GM21786 (cell line): ENCODE results near the gene ZFR.
"Not testable (repeated sequence)": the region's sequence is repeated elsewhere in the genome, so short reads cannot be mapped to it uniquely, and the experiment has no call there.

Experiments used
- ATAC-seq: cut with Tn5 transposase; IDR thresholded peaks from one replicate; pipeline ENCODE4 v1.9.1; 2021; ENCODE audit not compliant: unreplicated experiment

Gene ZFR

DNA sequence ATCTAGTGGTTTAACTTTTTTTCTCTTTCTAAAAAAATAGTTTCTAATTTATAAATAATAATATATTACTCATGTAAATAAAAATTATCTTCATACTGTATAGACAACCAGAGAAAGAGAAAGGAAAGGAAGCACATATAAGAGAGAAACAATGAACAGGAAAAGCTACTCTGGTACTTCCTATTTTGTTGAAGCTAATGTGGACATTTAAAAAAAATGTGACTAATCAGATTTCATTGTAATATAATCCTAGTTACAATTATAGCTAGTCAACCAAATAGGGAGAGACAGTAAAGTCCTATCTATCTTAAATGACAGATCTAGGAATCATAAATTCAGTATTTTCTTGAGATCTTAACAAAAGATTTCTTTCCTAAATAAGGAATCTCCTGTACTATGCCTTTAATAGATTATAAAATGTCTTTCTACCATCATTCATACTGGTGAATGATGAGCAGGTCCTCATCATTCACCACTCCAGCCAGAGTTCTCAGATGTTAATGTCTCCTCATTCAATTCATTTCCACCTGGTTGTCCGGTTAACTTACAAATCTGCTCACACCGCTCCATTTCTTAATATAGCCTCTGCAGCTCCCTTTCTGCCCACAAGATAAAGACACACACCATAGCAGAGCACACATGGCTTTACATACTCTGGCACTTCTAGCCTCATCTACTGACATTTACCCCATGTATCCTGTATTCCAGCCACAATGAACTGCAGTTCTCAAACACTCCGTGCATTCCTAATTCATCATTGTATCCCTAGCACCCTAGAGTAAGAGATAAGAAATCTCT is 30.9 kb downstream of the ZFR start:
- no peak for ATAC-seq

DNA sequence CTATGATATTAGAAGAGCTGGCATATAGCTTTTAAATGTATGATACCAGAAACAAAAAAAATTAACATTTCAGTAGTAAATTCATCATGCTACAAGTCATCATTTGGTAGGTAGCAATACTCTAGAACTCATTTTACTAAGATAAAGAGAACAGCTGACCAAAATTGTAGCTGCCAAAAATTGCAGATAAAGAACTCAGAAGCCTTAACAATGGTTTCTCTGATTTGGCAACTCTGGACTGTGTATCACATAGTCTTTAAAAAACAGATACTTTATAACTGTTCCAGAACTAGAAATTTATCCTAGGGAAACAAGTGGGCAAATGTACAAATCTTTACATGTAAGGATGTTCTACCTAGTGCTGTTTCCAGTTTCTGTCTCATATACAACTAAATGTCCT is 33.9 kb downstream of the ZFR start:
- ATAC-seq = no peak

GRCh38 chr5:32406650-32407049 is 37.9 kb downstream of the ZFR start:
- no peak for ATAC-seq

DNA sequence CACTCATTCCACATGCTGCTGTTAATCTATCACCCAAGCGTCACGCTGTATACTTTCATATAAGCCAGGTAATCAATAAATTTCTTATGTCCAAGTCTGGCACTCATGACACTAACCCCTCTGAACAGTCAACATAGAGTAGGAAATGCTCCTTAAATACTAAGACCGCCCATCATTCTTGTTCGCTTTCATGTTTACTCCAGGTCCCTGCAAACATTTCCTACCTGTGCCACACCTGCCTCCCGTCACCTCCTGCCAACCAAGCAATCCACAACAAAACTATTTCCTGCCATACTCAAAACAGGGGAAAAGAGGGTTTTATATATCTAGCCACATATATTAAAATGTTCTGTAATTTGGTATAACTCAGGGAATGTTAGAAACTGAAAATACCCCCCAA is 39.0 kb downstream of the ZFR start:
- no peak for ATAC-seq

DNA sequence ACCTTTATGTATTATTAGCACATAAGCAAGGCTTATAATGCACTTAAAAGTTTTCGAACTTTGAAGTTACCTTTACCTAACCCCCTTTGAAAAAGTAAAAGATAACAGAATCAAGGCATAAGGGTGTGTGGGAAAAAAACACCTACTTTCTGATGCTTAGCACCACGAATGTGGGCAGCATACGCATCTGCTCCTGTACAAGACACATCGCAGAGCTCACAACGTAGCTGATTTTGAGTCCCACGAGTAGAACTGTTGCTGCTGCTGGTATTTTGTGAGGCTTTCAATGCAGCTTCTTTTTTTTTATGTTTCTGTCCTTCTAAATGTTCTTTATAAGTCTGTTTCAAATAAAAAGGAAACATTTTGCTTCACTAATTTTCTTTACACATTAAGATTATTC is 40.8 kb downstream of the ZFR start:
- no peak for ATAC-seq

DNA sequence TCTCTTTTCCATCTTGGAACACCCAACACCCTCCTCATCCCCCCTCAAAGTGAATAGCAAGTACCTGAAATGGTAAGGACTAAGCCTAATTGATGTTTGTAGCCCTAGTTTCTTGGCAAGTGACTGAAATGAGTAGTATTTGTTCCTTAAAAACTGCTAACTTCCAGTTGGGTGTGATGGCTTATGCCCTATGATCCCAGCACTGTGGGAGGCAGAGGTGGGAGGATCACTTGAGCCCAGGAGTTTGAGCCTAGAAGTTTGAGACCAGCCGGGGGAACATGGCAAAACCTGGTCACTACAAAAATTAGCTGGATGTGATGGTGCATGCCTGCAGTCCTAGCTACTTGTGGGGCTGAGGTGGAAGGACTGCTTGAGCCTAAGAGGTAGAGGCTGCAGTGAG is 44.1 kb downstream of the ZFR start:
- ATAC-seq = no peak

- ATAC-seq = not testable (repeated sequence)
Observed at GRCh38 chr5:32398754-32399153, 45.8 kb downstream of the ZFR start.

- ATAC-seq = no peak
Observed at GRCh38 chr5:32394981-32395380, 49.6 kb downstream of the ZFR start.

DNA sequence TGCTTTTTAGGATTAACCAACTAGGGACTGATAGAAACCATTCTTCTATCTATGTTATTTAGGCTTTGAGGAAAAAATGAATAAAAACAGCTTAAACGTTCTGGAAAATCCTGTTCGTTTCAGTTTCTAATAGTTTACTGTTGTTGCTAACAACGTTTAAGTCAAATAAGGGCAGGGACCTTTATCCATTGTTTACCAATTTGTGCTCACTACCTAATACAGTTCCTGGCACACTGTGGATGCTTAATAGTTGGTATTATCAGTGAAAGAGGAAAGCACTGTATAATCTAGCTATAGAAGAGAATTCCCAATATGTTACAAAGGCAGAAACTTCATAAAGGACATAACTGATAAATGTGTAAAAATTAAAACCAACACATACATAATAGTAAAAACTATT is 52.5 kb downstream of the ZFR start:
- no peak for ATAC-seq

DNA sequence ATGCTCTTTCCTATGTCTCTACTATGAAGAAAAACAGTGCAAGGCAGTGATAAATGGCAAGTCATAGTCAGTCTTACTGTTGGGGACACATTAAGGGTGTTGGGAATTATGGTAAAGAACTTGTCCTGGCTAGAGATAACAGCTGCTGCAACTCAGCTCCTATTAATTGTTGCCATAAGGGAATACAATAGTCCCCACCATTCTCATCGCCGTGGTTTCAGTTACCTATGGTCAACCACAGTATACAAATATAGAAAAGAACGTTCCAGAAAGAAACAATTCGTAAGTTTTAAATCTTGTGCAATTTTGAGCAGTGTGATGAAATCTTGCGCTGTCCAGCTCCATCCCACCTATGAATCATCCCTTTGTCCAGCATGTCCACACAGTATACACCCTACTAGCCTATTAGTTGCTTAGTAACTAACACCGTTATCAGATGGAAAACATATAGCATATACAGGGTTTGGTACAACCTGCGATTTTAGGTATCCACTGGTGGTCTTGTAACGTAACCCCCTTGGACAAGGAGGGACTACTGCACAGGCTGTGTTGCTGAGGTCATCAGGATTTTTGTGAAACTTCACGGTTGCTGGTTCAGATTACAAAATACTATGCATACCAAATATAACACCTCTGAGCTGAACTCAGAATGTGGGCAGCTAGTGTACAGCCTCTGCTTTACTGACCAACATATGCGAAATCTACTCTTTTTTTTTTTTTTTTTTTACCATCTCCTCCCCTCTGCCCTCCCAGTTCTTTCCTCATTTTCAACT is 53.5 kb downstream of the ZFR start:
- no peak for ATAC-seq

DNA sequence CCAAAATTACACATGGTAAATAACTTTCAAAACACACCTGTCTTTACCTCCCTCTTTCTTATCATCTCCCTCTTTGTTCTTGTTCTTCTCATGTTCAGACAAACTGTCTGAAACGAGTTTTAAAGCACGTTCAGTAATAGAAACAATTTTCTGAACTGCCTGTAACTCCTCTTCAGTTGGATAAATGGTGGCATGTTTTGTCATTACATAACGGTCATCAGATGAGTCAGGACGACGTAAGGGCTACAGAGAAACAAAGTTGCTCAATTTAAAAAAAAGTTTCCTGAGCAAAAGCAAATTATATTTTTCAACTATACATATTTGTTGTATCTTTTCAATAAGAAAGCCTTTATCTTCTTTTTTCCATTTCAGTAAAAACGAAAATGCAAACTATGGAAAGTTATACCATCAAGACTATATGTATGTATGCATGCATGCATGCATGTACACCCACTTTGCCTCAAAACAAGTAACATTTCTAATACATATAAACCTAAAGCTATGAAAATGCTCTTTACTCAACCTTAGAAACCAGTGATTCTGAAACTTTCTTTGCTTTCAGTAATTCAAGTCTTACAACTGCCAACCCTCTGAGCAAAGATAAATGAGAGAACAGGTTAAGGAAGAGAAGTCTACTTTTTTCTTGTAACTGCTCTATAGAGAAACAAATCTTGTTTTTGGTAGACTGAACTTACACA is 56.0 kb downstream of the ZFR start:
- no peak for ATAC-seq

GRCh38 chr5:32387841-32388240 is 56.7 kb downstream of the ZFR start:
- ATAC-seq = no peak

DNA sequence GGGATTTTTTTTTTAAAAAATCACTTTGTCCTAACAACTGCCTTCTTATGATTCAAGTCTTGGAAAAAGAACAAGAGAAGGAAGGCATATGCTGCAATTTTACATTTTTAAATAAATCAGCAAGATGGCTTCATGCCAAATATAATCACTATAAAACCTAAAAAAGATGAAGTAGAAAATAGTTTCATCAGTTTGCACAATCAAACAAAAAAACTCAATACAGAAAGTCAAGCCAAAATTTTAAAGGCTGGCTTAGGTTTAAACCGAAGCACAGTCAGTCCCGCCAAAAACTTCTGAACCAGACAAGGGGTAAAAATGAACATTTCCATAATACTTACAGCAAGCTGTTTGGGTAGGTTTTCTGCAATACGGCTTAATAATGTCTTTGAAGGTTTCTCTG is 57.3 kb downstream of the ZFR start:
- ATAC-seq = no peak

GRCh38 chr5:32384621-32385020 is 59.9 kb downstream of the ZFR start:
- ATAC-seq = no peak

- no peak for ATAC-seq
Observed at GRCh38 chr5:32383586-32383985, 61.0 kb downstream of the ZFR start.

GRCh38 chr5:32383065-32383464 is 61.5 kb downstream of the ZFR start:
- no peak for ATAC-seq

DNA sequence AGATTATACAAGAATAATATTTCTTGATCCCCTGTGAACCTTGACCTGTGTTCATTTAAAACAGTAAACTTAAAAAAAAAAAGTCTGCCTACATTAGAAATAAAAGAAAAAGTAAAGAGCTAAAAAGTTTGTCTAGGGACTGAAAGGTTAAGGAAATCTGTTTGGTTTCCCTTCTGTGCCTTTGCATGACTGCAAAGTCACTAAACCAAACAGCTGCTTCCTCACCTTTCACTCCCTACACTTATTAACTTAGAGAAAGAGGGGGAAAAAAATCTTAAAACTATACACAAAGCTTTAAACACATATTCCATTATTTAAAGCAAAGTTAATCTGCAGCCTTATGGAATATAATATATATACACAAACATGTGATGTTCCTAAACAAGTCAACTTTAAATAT is 65.1 kb downstream of the ZFR start:
- ATAC-seq = no peak

DNA sequence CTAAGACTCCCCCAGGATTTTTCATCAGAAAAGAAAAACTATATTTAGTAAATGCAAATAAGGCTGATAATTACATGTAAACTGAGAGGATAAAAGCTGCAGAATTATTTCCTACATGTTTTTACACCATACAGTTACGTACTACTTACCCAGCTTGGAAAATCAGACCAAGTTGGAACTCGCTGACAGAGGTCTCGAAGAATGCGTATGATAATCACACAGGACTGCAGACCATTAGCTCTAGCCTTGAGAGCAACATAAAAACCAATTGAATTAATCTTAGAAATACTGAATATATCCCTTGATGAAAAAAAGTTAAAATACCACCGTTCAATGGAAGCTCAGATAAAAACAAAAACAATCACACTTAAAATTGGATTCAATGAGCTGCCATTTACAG is 65.6 kb downstream of the ZFR start:
- ATAC-seq = no peak

GRCh38 chr5:32369542-32370155 is 74.9 kb downstream of the ZFR start:
- ATAC-seq = no peak

DNA sequence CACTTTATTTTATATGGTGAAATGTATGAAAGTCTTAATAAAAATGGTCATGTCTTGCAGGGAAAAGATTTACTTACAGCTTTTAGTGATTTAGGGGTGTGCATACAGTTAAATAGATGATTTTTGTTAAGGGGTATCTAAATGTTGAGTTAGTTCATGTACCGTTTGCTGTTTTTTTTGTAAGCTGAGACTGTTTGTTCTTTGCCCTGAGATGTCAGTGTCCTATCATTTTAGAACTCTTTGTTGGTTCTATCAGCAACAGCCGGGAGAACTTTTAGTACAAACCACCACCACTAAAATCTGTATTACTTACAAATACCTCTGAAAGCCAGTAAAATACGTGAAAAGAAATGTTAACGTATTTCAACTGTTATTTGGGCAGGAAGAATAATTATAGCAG is 75.5 kb downstream of the ZFR start:
- ATAC-seq = no peak

GRCh38 chr5:32367271-32367670 is 77.3 kb downstream of the ZFR start:
- not testable (repeated sequence) for ATAC-seq
